Measurements from ENCODE around the gene WIPI1. TPM values are rescaled to one million over a fixed set of nuclear protein-coding genes. Genes with fewer than 3 reads are reported as not detected.
A peak's percentile ranks its signal among the peaks of the same experiment; 100 is the strongest.

Gene WIPI1
- total and polyA plus RNA-seq, 2 of the 13 experiments (the other 11 are each of a cell fraction or from before 2014, with no cell fraction given) = 29.4 to 141 TPM

DNA sequence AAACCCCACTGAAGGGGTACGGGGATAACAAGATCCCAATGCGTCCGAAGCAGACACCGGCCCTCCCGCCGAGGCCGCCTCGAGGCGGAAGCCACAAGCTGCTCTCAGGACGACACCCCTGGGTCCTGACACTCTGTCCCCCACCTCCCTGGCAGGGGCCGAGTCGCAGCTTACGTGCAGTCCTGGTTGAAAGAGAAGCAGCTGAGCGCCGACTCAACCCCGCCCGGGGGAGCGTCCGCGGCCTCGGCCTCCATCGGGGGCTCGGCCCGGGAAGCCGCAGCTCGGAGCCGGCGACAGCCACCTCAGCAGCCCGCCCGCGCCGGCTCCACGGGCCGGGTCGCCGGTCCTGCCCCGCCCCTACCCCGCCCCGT, at the start of gene WIPI1 (continued):
- TF ChIP-seq ZBTB40 (IDR thresholded peaks at IDR 0.05) (no peak), ZBTB40 (CRISPR knock-in tag; IDR thresholded peaks at IDR 0.05) (no peak; the same call in 1 of the 2 replicates), KDM5B (CRISPR knock-in tag; IDR thresholded peaks at IDR 0.05; ENCODE audit: borderline replicate concordance) (peak; percentile 72), STAT6 (CRISPR knock-in tag; IDR thresholded peaks at IDR 0.05; ENCODE audit: borderline replicate concordance) (no peak), SNAPC2 (CRISPR knock-in tag; IDR thresholded peaks at IDR 0.05) (0 out of 2 replicates have a peak, but pooled peaks have one; percentile 24), ZNF501 (CRISPR knock-in tag; IDR thresholded peaks at IDR 0.05) (no peak), THAP9 (CRISPR knock-in tag; IDR thresholded peaks at IDR 0.05; ENCODE audit: borderline replicate concordance) (peak; percentile 36; the same call in 1 of the 2 replicates), KMT2B (CRISPR knock-in tag; IDR thresholded peaks at IDR 0.05) (no peak), SMYD3 (CRISPR knock-in tag; IDR thresholded peaks at IDR 0.05) (no peak), BORCS8-MEF2B (CRISPR knock-in tag; IDR thresholded peaks at IDR 0.05) (no peak)
- TF ChIP-seq, protein P1, sequence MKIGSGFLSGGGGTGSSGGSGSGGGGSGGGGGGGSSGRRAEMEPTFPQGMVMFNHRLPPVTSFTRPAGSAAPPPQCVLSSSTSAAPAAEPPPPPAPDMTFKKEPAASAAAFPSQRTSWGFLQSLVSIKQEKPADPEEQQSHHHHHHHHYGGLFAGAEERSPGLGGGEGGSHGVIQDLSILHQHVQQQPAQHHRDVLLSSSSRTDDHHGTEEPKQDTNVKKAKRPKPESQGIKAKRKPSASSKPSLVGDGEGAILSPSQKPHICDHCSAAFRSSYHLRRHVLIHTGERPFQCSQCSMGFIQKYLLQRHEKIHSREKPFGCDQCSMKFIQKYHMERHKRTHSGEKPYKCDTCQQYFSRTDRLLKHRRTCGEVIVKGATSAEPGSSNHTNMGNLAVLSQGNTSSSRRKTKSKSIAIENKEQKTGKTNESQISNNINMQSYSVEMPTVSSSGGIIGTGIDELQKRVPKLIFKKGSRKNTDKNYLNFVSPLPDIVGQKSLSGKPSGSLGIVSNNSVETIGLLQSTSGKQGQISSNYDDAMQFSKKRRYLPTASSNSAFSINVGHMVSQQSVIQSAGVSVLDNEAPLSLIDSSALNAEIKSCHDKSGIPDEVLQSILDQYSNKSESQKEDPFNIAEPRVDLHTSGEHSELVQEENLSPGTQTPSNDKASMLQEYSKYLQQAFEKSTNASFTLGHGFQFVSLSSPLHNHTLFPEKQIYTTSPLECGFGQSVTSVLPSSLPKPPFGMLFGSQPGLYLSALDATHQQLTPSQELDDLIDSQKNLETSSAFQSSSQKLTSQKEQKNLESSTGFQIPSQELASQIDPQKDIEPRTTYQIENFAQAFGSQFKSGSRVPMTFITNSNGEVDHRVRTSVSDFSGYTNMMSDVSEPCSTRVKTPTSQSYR (CRISPR knock-in tag; IDR thresholded peaks at IDR 0.05; ENCODE audit: borderline replicate concordance) = no peak

All from HepG2 (cell line).